ENCODE data around the gene TCHHL1.

Gene TCHHL1

DNA sequence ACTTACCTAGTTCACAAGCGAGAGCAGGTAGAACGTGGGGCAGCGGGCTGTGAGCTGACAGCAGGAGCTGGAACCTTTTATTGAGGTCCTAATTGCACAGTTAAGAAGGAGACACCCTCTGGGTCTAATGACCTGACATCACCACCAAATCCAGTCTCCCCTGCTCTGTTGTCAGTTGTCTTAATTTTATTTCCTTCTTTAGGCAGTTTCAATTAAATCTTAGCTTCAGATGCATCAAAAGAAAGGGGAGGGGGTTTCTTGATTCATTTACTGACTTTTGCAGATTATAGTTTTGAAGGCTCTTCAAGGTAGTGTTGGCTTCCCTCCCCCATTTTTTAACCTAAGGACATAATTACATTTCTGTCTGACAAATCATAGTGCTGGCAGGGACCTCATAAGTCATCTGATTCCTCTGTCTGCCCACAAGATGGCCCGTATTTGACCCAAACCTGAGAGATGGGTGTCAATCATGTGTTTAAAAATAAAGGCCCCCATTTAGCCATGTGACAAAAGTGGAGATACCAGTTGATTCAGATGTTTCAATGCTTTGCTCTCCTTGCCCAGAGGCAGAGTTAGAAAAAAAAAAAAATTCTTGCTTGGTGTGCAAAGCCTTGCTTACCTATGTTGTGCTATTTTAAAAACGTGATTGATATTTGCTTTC, at the start of gene TCHHL1:
TCHHL1 (minus strand) TSS at position 51 of the 661 bp plus-strand sequence. CDS start 921 bp downstream, outside the sequence.
- no peak for DNase-seq (ENCODE audit: low read depth, low spot score)

GRCh38 chr1:152137215-152137614, 48.4 kb upstream of the TCHHL1 start:
- DNase-seq (ENCODE audit: low read depth, low spot score): no peak

GRCh38 chr1:152130186-152130585, 41.3 kb upstream of the TCHHL1 start:
- DNase-seq (ENCODE audit: low read depth, low spot score): no peak

- DNase-seq (ENCODE audit: low read depth, low spot score): no peak
These were observed 38.8 kb upstream of the TCHHL1 start for GRCh38 chr1:152127673-152128072.

- DNase-seq (ENCODE audit: low read depth, low spot score): no peak
These were observed 37.1 kb upstream of the TCHHL1 start for GRCh38 chr1:152125834-152126443.

DNA sequence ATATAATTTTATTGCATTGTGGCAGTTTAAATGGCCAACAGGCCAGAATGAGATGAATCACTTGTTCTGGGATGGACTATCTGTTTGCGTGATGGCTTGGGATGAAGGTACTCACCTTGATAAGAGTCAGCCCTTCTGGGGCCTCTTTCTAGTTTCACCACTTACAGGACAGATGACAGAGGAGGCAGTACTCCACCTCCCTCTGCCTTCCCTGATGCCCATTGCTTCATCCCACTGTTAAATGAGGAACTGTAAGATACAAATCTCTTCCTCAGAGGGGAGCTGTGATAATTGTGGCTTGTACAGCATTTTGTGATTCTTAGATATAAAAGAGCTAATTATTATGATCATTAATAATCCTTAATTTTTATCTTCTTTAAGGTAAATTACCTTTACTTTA, 30.1 kb upstream of the TCHHL1 start:
- no peak for DNase-seq (ENCODE audit: low read depth, low spot score)

GRCh38 chr1:152115344-152115743, 26.5 kb upstream of the TCHHL1 start, which contains the start of gene TCHH:
Gene TCHH, minus strand, starts transcription at chr1:152115444. Its CDS starts 1,364 bp downstream, at chr1:152114080.
- DNase-seq (ENCODE audit: low read depth, low spot score): no peak

DNA sequence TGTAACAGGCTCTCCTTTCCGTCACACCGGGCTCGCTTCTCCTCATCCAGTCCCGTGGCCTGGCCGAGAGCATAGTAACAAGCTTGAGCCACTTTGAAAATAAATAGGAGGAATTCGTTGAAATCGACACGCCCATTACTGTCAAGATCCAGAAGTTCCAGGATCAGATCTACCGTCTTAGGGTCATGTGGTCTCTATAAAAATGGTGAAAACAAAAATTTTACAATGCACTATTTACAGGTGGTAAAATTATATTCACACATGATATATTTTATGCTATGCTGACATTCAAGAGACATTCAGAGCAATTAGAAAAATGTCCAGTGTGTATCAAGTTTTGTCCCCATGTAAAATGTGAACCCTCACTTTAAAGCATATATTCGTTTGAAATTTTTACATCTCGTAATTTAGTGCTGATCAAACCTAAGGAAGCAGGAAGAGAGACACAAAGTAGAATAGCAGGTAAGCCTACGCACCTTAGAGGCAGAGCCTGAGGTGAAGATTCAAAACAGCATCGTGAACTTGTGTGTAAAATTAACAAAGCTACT, 24.1 kb upstream of the TCHHL1 start:
- DNase-seq (ENCODE audit: low read depth, low spot score): no peak

DNA sequence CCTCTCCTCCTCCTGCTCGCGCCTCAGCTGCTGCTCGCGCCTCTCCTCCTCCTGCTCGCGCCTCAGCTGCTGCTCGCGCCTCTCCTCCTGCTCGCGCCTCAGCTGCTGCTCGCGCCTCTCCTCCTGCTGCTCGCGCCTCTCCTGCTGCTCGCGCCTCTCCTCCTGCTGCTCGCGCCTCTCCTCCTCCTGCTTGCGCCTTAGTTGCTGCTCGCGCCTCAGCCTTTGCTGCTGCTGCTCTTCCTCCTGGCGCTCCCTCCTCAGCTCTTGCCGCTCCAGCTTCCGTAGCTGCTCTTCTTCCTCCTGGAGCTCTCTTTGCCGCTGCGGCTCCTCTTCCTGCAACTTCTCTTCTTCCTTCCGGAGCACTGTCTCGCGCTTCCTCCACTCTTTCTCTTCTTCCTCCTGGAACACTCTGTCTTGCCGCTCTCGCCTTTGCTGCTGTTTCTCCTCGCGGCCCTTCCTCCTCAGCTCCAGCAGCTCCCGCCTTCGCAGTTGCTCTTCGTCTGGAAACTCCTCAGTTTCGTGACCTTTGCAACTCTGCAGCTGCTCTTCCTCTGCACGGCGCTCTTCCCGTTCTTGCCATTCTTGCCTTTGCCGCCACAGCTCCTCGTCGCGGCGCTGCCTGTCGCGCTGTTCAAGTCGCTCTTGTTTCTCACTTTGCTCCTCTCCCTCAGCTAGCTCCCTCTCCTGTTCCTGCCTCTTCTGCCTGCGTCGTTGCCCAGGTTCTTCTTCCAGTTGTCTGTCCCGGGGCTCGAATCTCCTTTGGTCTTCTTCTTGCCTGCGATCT, 23.4 kb upstream of the TCHHL1 start:
- no peak for DNase-seq (ENCODE audit: low read depth, low spot score)

- no peak for DNase-seq (ENCODE audit: low read depth, low spot score)
These were observed 22.7 kb upstream of the TCHHL1 start for GRCh38 chr1:152111515-152111968.

- DNase-seq (ENCODE audit: low read depth, low spot score): no peak
These were observed 22.1 kb upstream of the TCHHL1 start for GRCh38 chr1:152110860-152111514.

GRCh38 chr1:152110365-152110859, 21.5 kb upstream of the TCHHL1 start:
- DNase-seq (ENCODE audit: low read depth, low spot score): no peak

GRCh38 chr1:152109998-152110294, 21.1 kb upstream of the TCHHL1 start:
- no peak for DNase-seq (ENCODE audit: low read depth, low spot score)

DNA sequence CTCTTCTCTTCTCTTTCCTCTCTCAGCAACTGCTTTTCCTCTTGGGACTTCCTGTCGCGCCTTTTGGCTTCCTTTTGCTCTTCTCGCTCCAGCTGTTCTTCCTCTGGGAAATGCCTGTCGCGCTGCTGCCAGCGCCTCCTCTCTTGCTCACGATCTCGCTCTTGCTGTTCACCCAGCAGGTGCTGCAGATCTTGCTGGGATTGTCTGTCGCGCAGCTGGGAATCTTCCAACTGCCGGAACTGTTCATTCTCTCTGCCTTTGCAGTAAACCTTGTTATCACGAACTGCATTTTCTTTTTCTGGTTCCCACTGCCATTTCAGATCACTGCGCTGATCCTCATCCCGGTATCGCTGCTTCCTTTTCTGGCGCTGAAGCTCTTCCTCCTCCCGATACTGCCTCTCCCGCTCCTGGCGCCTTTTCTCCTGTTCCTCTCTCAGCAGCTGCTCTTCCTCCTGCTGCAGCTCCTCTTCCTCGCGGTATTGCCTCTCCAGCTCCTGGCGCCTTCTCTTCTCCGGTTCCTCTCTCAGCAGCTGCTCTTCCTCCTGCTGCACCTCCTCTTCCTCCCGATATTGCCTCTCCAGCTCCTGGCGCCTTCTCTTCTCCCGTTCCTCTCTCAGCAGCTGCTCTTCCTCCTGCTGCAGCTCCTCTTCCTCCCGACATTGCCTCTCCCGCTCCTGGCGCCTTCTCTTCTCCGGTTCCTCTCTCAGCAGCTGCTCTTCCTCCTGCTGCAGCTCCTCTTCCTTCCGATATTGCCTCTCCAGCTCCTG, 20.6 kb upstream of the TCHHL1 start:
- DNase-seq (ENCODE audit: low read depth, low spot score): no peak

GRCh38 chr1:152108882-152109222, 20.0 kb upstream of the TCHHL1 start:
- DNase-seq (ENCODE audit: low read depth, low spot score): no peak

DNA sequence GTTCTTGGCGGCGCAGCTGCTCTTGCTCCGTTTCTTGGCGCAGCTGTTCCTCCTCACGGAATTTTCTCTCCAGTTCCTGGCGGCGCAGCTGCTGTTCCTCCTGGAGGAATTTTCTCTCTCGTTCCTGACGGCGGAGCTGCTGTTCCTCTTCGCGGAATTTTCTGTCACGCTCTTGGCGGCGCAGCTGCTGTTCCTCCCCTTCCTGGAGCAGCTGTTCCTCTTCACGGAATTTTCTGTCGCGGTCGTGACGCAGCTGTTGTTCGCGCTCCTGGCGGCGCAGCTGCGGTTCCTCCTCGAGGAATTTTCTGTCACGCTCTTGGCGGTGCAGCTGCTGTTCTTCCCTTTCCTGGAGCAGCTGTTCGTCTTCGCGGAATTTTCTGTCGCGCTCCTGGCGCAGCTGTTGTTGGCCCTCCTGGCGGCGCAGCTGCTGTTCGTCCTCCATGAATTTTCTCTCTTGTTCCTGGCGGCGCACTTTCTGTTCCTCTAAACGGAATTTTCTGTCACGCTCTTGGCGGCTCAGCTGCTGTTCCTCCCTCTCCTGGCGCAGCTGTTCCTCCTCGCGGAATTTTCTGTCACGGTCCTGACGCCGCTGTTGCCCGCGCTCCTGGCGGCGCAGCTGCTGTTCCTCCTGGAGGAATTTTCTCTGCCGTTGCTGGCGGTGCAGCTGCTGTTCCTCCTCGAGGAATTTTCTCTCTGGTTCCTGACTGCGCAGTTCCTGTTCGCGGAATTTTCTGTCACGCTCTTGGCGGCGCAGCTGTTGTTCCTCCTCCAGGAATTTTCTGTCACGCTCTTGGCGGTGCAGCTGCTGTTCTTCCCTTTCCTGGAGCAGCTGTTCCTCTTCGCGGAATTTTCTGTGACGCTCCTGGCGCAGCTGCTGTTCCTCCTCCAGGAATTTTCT, 19.4 kb upstream of the TCHHL1 start:
- DNase-seq (ENCODE audit: low read depth, low spot score): no peak

GRCh38 chr1:152107031-152107983, 18.4 kb upstream of the TCHHL1 start:
- no peak for DNase-seq (ENCODE audit: low read depth, low spot score)

DNA sequence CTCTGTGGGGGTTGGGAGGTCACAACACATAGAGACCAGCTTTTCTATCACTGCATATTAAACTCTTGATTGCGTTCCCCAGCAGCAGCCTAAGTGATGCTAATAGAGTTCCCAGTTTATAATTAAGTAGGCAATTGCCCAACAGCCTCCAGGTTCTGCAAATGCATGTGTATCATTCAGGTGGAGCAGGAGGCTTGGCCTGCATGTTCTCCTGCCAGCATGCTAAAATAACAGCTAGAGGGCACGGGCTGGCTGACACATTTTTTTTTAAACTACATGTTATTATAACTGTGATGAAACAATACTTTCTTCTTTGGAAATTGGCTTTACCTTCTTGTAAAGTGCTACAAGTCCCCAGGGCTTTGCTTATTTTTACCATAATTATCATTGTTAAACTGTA, 16.0 kb upstream of the TCHHL1 start:
- no peak for DNase-seq (ENCODE audit: low read depth, low spot score)

DNA sequence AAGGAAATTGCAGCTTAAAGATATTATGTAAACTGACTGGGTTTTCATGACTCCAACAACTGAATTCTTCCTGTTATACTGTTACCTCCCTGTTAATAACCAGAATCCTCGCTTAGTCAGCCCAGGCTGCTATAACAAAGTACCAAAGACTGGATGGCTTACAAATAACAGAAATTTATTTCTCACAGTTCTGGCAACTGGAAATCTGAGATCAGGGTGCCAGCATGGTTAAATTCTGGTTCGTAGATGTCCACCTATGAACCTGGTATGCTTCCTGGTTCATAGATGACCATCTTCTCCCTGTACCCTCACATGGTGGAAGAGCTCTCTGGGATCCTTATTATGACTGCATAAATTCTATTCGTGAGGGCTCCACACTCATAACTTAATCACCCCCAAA, 8.1 kb upstream of the TCHHL1 start:
- no peak for DNase-seq (ENCODE audit: low read depth, low spot score)

All from activated CD4-positive, CD25-positive, alpha-beta regulatory T cell treated with anti-CD3 and anti-CD28 coated beads, Interleukin-2, amount 50 U/mL, for 16 hours (primary cell).